GM21423 (cell line): ENCODE measurements around the gene TMEM244.
"Not testable (repeated sequence)": the region's sequence is repeated elsewhere in the genome, so short reads cannot be mapped to it uniquely, and the experiment has no call there.

Source experiments
- ATAC-seq: cut with Tn5 transposase; IDR thresholded peaks from one replicate; pipeline ENCODE4 v1.9.1; 2021; ENCODE audit warnings: mild to moderate bottlenecking, moderate library complexity; ENCODE audit not compliant: unreplicated experiment

The TMEM244 gene

DNA sequence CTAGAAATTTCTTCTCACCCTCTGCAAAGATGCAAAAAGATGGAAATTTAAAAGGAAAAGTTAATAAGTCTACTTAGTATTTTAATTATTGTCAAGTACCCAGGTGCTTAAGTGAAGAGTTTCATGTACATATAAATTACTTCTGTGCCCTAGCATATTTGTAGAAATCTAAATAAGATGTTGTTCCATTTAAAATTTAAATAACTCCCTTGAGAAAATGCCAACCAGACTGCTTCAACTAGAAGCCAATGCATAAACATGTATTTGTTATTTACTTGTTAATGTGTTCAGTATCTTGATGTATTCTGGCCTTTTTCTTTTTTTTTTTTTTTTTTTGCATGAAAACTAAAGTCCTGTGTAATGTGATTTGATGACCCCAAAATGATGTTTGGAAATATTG is 6.3 kb upstream of the TMEM244 start:
- no peak for ATAC-seq

DNA sequence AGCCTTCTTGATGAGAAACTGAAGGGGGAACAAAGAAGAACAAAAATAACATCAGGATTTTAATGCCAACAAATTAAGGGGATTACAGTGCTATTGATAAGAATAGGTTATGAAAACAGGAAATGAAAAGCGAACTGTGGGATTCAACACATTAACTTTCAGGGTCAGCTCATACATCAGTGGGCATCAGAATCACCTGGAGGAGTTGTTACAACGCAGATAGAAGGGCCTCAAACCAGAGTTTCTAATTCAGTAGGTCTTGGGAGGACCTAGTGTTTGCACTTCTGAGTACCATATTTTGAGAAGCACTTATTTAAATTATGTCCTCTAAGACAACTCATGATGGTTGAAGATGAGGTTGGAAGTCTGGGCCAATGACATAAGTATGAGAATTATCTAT is 5.6 kb upstream of the TMEM244 start:
- ATAC-seq: no peak

DNA sequence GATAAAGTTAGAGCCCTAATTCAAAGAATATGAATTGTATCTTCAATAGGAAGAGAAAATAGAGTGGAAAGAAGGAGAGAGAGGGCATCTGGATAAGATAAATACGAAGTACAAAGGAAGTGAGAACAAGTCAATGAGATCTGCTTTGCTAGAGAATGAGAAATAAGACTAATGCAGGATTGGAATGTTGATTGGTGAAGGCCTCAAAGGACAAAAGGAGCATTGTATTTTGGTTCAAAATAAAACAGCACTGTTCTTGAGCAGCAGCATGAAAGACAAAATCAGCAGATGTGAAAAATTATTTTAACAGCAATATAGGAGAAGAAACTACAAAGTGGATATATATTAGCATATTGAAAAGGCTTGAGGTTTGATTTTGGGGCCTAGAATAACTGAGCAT is 5.1 kb upstream of the TMEM244 start:
- ATAC-seq: no peak

DNA sequence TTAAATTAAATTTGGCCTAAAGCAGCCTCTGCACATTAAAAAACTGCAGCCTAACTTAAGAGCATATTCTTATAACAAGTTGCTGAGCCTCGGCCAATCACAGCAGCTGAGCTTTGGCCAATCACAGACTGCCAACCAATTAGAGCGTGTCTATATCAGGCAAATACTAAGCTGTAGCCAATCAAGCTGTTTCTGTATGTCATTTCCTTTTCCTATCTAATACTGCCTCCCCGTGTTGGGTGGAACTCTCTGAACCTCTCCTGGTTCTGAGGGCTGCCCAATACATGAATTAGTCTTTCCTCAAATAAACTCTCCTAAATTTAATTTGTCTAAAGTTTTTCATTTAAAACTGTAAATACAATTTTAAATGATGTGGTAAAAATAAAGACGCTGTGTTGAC is 3.9 kb upstream of the TMEM244 start:
- ATAC-seq: no peak

DNA sequence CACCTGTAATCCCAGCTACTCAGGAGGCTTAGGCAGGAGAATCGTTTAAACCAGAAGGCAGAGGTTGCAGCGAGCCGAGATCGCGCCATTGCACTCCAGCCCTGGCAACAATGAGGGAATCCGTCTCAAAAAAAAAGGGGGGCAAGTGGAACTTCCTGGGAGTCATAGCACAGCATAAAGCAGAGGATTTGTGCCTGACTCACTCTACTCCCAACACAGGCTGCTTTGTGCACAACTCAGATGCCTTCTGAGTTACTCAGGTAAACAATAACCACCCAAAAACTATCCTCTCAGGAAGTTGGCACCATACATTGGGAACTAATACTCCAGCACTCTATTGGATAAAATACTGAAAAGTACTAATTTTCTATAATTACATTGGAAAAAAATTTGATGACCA is 2.5 kb upstream of the TMEM244 start:
- no peak for ATAC-seq

DNA sequence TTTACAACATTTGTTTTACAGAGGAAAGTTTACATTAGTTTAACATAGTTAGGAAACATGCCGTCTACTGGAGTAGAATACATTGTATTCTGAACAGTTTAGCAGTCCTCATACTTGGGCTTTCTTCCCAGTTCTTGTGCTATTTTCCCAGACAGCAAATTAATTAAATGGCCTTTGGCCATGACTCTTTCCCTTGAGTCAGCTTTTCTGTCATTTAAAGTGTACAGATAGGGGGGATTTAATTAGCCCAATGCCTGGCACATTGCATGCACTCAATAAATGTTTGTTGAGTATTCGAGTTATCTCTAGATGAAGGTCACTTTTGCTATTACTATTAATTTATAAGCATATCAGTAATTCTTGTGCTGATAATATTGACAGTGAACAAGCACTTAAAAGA is 1.6 kb downstream of the TMEM244 start:
- ATAC-seq: no peak

DNA sequence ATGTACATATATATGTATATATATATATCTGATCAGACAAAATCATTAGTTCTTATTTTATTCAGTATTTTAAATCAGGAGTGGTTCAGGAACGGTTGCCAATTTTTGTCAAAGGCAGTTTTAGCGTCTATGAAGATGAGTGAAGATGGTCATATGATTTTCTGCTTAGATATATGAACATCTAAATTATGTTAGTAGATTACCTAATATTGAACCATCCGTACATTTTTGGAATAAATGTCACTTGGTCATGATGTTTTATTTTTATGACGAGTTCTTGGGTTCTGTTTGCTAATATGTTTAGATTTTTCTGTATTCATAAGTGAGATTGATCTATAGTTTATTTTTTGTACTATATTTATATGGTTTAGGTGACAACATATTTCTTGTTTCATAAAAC is 3.3 kb downstream of the TMEM244 start:
- no peak for ATAC-seq

DNA sequence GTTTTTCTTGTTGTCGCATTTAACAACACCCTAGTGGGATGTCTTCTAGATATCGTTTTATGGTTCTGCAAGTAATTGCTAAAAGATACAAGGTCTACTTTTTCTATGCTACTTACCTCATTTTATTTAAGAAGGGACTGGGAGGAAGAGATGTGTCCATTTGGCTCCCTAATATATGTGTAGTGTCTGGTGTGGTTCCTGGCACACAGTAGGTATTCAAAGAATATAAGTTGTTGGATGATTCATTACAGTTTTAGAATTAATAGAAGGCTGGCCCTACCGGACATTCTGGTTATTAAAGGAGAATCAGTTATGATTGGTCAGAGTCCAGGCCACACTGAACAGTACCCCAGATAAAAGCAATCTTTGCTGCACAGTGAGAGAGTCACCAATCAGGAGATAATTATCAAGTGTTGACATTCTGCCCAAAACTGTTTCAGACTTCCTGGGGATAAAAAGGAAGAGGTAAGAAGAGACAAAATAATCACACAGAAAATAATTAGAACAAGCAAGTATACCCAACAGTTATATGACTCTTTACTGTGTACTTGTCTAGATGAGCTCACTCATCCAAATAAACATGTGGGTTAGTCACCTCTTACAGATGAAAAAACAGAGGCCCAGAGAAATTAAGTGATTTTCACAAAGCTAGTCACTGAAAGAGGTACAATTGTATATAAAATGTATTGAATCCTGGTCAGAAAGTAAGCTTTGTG is 7.0 kb downstream of the TMEM244 start:
- ATAC-seq: no peak

DNA sequence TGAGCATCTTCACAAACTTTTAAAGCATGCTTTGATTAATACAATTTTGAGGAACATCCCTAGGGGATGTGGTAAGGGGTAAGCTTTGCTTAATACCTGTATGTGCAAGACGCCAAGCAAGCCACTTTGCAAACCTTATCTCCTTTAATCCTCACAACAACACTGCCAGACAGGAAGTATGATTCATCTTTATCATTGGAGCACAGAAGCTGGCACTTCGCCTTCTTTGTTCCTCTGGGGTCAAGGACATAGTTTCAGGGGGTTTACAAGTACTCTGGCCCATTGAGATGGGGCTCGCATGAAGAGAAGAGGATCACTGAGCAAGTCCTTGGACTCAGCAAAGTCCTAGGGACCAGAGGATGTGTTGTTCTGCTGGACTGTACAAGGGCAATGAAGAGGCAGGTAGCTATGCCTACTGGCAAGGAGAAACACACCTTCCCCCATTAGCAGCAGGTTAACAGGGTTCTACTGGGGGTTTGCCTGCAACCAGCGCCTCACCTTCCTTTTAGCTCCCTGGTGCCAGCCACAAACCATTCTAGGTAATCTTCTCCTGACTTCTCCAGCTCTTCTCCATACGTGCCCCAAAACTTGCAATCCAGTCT is 8.8 kb downstream of the TMEM244 start:
- no peak for ATAC-seq

DNA sequence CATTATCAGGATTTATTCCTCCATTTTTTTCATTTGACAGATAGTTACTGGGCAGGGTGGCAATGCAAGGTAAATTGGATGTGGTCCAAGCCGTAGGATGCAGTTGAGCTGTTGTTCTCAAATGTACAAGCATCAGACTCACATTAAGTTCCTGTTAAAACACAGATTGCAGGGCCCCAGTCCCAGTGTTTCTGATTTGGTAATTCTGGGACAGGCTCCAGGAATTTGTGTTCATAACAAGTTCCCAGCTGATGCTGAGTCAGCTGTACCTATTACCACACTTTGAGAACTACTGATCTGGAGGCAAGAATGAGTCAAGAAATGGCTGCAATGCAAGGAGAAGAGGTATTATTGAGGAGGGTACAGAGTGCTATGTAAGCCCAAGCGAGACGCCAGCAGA is 11.7 kb downstream of the TMEM244 start:
- no peak for ATAC-seq

DNA sequence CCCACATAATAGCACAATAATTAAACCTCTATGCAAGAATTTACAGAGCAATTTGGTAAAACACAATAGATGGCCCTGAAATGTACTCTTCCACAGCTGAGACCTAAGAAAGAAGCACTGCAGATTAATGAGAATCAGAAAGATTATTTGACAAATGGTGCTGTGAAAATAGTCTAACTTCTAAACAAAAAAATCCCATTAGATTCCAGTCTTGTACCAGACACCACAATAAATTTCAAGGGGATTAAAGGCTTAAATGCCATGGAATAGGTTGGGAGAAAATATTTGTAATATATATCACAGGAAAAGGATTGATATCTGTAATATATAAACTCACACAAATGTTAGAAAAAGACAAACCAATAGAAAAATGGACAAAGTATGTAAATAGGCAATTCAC is 14.4 kb downstream of the TMEM244 start:
- no peak for ATAC-seq

DNA sequence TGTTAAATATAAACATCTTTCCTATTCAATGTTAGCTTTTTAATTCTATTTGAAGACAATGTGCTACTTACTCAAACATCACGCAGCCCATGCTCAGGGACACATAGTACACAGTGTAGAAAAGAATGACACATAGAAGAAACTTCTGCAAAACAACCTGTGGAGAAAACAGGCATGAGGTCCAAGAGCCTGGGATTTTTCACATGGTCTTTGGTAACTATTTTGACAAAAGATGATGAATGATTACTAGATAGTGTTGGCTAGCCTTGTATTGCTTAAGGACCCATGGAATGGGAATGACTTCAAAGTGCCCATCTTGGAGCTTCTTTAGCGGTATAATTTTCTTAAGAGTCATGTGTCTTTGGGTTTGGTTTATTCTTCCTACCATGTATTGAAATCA is 15.4 kb downstream of the TMEM244 start:
- no peak for ATAC-seq

DNA sequence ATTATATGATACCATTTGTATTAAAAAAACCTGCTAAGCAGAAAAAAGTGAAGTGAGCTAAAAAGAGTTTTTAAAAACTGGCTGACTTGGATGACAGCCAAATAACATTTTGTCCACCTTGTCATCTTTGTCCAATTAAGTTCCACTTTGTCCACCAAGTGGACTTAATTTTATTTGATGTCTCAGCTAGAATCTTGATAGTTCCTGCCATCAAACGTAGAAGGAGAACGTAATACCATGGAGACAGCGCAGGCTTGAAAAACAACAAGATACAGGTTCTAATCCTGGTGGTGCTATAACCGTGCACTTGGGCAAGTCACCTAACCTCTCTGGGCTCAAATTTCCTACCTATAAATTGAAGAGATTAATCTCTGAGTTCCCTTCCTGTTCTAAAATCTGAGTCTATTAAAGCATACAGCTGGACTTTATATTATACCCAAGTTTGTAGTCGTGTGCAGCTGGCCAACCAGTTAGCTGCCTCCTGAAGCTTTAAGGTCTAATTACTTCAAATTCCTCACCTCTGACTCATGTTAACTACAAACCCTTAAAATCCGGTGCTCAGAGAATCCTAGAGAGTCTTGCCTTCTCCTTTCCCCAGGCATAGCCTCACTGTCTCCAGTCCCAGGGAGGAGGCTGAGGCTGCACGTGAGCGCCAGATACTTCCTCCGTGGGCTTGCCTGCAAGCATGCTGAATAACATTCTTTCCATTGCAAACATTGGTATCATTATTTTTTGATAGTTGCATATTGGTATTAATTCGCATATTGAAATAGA is 16.8 kb downstream of the TMEM244 start:
- no peak for ATAC-seq

DNA sequence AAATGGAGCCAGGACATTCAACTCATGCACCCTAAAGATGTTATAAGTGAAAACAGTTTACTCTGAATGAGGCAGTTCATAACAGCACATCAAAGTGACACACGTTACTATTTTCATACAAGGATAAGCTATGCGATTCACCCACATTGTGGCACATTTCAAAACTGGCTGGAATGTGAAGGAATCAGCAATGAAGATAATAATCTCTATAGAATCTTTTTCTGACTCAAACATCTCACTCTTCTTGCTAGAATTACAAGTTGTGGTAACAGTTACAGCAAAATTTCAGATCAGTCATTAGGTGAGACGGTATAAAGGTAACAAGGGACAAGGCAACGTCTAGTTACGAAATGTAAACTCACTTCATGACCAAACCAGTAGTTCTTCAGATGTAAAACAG is 17.5 kb downstream of the TMEM244 start:
- ATAC-seq: no peak

DNA sequence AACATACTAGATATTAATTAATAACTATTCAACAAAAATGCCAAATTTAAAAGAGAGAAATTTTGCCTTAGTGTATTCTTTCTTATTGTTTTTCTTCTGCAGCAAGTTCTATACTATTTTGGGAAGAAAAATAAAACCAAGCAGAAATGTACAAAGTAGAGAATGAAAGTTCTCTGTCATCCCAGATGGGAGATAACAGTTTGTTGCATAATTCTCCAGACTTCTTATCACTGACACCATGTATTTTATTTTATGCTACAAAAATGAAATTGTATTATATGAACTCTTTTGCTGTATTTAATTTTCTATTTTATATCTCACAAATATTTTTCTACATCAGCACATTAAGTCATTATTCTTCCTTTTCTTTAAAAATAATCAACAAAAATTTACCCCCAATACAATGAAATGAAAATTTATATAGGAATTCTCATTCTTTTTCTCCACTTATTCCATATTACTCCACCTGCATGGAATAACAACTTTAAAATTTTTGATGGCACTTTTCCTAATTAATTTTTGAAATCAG is 18.2 kb downstream of the TMEM244 start:
- no peak for ATAC-seq

DNA sequence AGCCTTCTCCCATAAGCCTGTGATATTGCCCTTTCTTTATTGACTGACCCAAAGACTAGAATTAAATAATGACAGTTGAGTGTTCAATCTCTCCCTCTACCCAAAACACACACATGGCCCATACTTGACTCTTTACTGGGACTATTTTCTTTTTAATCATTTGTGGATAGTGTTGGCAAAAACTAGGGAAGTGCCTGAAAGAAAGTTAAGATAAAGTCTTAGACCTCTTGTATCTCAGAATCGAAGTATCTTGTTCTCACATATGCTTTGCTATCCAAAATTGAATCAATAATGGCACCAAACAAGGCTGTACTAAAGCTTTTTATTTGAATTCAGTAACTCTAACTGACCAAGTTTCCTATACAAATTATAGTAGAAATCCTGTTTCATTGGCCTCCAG is 19.0 kb downstream of the TMEM244 start:
- ATAC-seq: no peak

DNA sequence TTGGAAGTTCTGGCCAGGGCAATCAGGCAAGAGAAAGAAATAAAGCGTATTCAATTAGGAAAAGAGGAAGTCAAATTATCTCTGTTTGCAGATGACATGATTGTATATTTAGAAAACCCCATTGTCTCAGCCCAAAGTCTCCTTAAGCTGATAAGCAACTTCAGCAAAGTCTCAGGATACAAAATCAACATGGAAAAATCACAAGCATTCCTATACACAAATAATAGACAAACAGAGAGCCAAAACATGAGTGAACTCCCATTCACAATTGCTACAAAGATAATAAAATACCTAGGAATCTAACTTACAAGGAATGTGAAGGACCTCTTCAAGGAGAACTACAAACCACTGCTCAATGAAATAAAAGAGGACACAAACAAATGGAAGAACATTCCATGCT is 21.6 kb downstream of the TMEM244 start:
- not testable (repeated sequence) for ATAC-seq

DNA sequence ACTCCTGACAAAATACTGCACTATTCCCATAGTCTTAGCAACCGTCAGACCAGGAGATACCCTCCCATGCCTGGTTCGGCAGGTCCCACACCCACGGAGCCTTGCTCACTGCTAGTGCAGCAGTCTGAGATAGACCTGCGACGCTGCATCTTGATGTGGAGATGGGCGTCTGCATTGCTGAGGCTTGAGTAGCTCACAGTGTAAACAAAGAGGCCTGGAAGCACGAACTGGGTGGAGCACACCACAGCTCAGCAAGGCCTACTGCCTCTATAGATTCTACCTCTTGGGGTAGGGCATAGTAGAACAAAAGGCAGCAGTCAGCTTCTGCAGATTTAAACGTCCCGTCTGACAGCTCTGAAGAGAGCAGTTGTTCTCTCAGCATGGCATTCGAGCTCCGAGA is 25.4 kb downstream of the TMEM244 start:
- ATAC-seq: no peak

DNA sequence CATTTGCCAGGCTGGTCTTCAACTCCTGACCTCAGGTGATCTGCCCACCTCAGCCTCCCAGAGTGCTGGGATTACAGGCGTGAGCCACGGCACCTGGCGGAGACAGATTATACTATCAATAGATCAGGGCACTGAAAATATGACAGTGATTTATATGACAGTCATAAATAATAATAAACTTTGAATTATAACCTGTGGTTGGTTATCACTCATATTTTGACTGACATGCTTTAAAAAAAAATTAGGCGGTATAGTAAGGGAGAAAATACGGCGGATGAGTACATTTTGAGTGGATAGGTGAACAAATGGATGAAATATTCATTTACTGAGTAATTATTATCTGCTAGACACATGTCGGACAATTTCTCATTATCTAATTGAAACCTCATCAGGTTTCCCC is 28.8 kb downstream of the TMEM244 start:
- ATAC-seq: no peak

DNA sequence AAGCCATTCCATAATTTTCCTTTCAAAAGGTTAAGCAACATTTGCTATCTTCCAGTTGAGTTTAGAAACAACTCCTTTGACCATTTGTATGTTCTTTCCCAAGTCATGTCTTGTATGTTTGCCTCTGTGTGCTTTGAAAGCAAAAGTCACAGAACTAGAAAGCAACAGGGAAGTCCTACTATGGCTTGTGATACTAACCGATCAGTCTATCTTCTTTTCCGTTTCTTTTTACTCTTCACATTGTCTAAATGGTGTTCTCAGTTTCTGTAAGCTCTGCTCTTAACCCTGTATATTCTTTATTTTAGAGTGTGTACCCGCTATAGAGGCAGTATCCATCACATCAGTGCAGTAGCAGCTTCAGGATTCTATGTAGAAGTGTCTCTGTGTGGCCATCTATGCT is 32.9 kb downstream of the TMEM244 start:
- ATAC-seq: no peak

DNA sequence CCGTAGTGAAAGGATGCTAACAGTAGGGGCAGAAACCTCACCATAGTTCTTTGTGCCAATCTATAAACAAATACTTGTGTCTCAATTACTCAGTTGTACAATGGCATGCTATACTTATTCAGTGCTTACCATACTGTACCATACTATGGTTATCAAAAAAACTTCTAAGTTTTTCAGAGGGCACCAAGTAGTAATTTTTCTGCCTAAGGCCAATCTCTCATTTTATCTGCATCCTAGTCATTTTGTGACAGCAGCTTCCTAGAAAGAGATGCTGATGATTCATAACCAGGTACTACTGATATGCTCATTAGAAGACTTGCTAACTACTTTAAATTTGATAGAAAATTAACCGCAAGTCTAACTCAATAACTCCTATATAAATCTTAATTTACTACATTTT is 42.9 kb downstream of the TMEM244 start:
- no peak for ATAC-seq

DNA sequence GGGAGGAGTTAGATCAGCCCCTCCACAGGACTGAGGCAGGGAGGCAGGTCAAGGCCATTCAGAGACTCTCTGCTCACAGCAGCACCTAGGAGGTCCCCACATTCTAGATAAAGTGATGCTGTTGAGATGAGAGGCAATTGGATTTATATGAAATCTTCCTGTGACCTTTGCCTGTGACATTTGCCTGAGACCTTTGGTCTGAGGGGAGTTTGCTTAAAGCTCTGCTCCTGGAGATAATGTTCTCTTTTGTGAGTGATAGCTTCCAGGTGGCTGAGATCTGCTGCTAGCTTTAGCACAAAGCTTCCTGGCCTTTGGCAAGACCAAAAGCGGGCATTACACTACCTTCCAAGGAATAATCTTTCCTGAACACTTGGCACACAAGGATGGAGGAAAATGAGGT is 43.3 kb downstream of the TMEM244 start:
- ATAC-seq: no peak
